Upper lobe of right lung (tissue), 1 donor: ENCODE data around the gene LEMD1. TPM values are rescaled to one million over a fixed set of nuclear protein-coding genes. Genes with fewer than 3 reads are reported as not detected.
"Not testable (repeated sequence)": the region's sequence is repeated elsewhere in the genome, so short reads cannot be mapped to it uniquely, and the experiment has no call there.

ENCODE experiments used
- ATAC-seq: fragments of 200-7000 bp; cut with Tn5 transposase; one replicate; pipeline ENCODE4 v1.9.1; 2020; ENCODE audit warnings: mild to moderate bottlenecking, moderate library complexity
- DNase-seq: peaks from one replicate; pipeline ENCODE4 v3.0.0-alpha.2; 2020
- H3K27ac ChIP-seq: fragments of 200-600 bp; one replicate; pipeline ENCODE4 v1.8.0; 2022
- H3K27me3 ChIP-seq: fragments of 200-600 bp; one replicate; pipeline ENCODE4 v1.8.0; 2022; ENCODE audit warnings: mild to moderate bottlenecking
- H3K36me3 ChIP-seq: fragments of 200-600 bp; one replicate; pipeline ENCODE4 v1.8.0; 2022
- H3K4me1 ChIP-seq: fragments of 200-600 bp; one replicate; pipeline ENCODE4 v1.8.0; 2022
- H3K4me3 ChIP-seq: fragments of 200-600 bp; one replicate; pipeline ENCODE4 v1.8.0; 2022; ENCODE audit warnings: mild to moderate bottlenecking
- H3K9me3 ChIP-seq: fragments of 200-600 bp; one replicate; pipeline ENCODE4 v1.8.0; 2022
- CTCF ChIP-seq: fragments of 200-600 bp; IDR thresholded peaks from one replicate; pipeline ENCODE4 v1.8.0; 2022; ENCODE audit warnings: antibody characterized with exemption
- intact Hi-C: fragments of 100-400 bp; cut with DNase I; formaldehyde crosslinking; loops from one replicate; pipeline ENCODE4 v1.11.0; 2022
- total RNA-seq: library from RNA; stranded (reverse); fragmentation: NEBNext Ultra II Directional; extraction: Animal tissue kit (Norgen Biotek cat#: 25700); gene quantifications from one replicate; pipeline ENCODE4 v1.2.1, GENCODE V29; 2021
- donor health status: DM: no; HTN: yes; CAD: no; lungs with severe emphysema.

LEMD1 gene
- total RNA-seq, 1 donor from 2014 or later, result 2.1 TPM

- intact Hi-C loops, result no loop called here
- H3K4me3 ChIP-seq, result no peak overlapping the region
- ATAC-seq (no peak), DNase-seq (no peak)
- peaks cover 6% of the 10 kb centered on the region for H3K27me3 ChIP-seq
- no peak for TF ChIP-seq CTCF
- H3K4me1 ChIP-seq, result peaks cover 33% of the 10 kb centered on the region
- H3K27ac ChIP-seq, result no peak overlapping the region
- H3K9me3 ChIP-seq, result no peaks in the 10 kb centered on the region
- no peaks in the 10 kb centered on the region for H3K36me3 ChIP-seq
Observed at GRCh38 chr1:205437570-205437969, 15.7 kb upstream of the LEMD1 start.

GRCh38 chr1:205436776-205437410 lies 15.0 kb upstream of the LEMD1 start:
- H3K4me3 ChIP-seq, result no peak overlapping the region
- peaks cover 9% of the 10 kb centered on the region for H3K27me3 ChIP-seq
- no peak overlapping the region for H3K27ac ChIP-seq
- intact Hi-C loops, result no loop called here
- no peaks in the 10 kb centered on the region for H3K36me3 ChIP-seq
- no peak for TF ChIP-seq CTCF
- no peaks in the 10 kb centered on the region for H3K9me3 ChIP-seq
- ATAC-seq (peak; percentile 8), DNase-seq (no peak)
- peaks cover 30% of the 10 kb centered on the region for H3K4me1 ChIP-seq

- no peak for DNase-seq
Observed at GRCh38 chr1:205435578-205436573, 14.0 kb upstream of the LEMD1 start.

GRCh38 chr1:205434738-205435137 lies 12.9 kb upstream of the LEMD1 start:
- Histone ChIP-seq H3K27me3 (peaks cover 10% of the 10 kb centered on the region), H3K4me3 (no peak overlapping the region), H3K9me3 (no peaks in the 10 kb centered on the region), H3K36me3 (no peaks in the 10 kb centered on the region), H3K4me1 (peaks cover 17% of the 10 kb centered on the region), H3K27ac (no peak overlapping the region)
- no peak for TF ChIP-seq CTCF
- DNase-seq (no peak), ATAC-seq (no peak)
- intact Hi-C loops, result no loop called here

More at GRCh38 chr1:205435578-205436573, 14.0 kb upstream of the LEMD1 start:
- Histone ChIP-seq H3K27me3 (peaks cover 10% of the 10 kb centered on the region), H3K27ac (no peak overlapping the region), H3K4me3 (no peak overlapping the region), H3K9me3 (no peaks in the 10 kb centered on the region), H3K4me1 (peaks cover 23% of the 10 kb centered on the region), H3K36me3 (no peaks in the 10 kb centered on the region)
- no peak for TF ChIP-seq CTCF
- no peak for ATAC-seq
- intact Hi-C loops, result no loop called here

GRCh38 chr1:205432692-205433091 lies 10.8 kb upstream of the LEMD1 start:
- intact Hi-C loops, H3K9me3 ChIP-seq, ATAC-seq, H3K4me1 ChIP-seq, H3K27ac ChIP-seq, H3K36me3 ChIP-seq, H3K27me3 ChIP-seq, H3K4me3 ChIP-seq, DNase-seq: not testable (repeated sequence)

GRCh38 chr1:205432116-205432515 lies 10.3 kb upstream of the LEMD1 start:
- no peak for ATAC-seq
- no peak overlapping the region for H3K4me3 ChIP-seq
- no peak overlapping the region for H3K27ac ChIP-seq
- peaks cover 10% of the 10 kb centered on the region for H3K27me3 ChIP-seq
- H3K4me1 ChIP-seq, result peaks cover 6% of the 10 kb centered on the region
- no peaks in the 10 kb centered on the region for H3K36me3 ChIP-seq
- intact Hi-C loops, result no loop called here
- H3K9me3 ChIP-seq, result no peaks in the 10 kb centered on the region
- DNase-seq, result no peak
- TF ChIP-seq CTCF, result no peak
